Epithelial cell of umbilical artery (primary cell): Measurements from ENCODE around the gene FMC1. TPM values are rescaled to one million over a fixed set of nuclear protein-coding genes. Genes with fewer than 3 reads are reported as not detected.

Experiments
- total RNA-seq: library from RNA; depleted of rRNA; stranded (reverse); fragments of >200 nt; gene quantifications from 2 replicates; pipeline ENCODE4 v1.2.3, GENCODE V29; 2014

Gene FMC1, protein sequence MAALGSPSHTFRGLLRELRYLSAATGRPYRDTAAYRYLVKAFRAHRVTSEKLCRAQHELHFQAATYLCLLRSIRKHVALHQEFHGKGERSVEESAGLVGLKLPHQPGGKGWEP
- total RNA-seq = 12.6 and 15.3 TPM in 2 replicates

GRCh38 chr7:139341058-139341775, at the start of gene FMC1:
FMC1 (plus strand) TSS chr7:139341337; CDS start chr7:139341385, 48 bp downstream.

DNA sequence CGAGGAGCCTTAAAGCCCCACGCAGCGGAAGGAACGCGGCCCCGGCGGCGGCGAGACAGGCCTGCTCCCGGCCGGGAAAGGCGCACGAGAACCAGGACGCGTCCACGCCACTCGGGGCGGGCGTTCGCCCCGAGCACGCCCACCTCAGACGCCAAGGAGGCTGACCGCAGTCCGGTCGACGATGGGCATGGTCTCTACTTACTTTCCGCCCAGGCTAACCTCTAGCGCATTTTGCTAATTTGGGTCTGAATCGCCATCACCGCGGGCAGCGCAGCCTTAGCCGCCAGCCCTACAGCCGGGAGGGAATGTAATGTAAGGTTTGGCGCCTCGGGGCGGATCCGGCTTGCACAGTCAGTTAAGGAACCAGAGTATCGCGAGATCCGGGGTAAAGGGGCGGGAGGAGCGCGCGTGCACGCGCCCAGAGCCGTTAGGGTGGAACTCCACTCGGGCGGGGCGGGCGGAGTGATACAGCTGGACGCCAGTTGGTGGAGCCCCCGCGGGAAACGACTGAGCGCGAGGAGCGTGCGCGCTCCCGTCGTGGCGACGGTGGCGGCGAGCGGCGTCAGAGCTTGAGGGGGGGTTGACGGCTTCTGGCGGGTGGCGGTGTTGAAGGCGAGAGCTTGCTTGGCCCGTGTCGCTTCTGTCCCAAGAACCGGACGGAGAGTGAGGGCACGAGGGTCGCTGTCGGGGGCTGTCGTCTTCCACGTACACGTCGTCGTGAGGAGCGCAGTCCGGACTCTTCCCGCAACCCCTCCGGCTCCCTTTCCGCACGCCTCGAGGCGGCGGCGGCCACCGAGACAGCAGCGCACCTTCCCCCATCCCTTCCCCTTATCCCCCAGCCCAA, 18.5 kb downstream of the FMC1 start, which contains the start of gene LUC7L2:
LUC7L2 (plus strand) TSS at position 529 of the 844 bp plus-strand sequence. CDS start 368 bp downstream, outside the sequence.

Other genes with a start within 250 kb of the FMC1 start
- 27.9 and 55.2 TPM in 2 replicates for gene ZC3HAV1, start 231.6 kb upstream of the FMC1 start, total RNA-seq
- gene UBN2, start 110.1 kb upstream of the FMC1 start, total RNA-seq = 3.2 and 7.1 TPM in 2 replicates
- gene LUC7L2, start 18.6 kb downstream of the FMC1 start, total RNA-seq = 31.5 and 42.4 TPM in 2 replicates
- not detected in 2 replicates for gene KLRG2, start 142.3 kb downstream of the FMC1 start, total RNA-seq
- not detected in 2 replicates for gene CLEC2L, start 182.3 kb downstream of the FMC1 start, total RNA-seq